NCI-H524 (cell line): ENCODE results near the gene SOX6.

Experiments used
- DNase-seq, 2 experiments: peaks; one replicate each; lab custom pipeline; 2025; lab: John Stamatoyannopoulos, UW

Gene SOX6

GRCh38 chr11:16318320-16318719 is 38.0 kb downstream of the SOX6 start:
- DNase-seq = no peak

DNA sequence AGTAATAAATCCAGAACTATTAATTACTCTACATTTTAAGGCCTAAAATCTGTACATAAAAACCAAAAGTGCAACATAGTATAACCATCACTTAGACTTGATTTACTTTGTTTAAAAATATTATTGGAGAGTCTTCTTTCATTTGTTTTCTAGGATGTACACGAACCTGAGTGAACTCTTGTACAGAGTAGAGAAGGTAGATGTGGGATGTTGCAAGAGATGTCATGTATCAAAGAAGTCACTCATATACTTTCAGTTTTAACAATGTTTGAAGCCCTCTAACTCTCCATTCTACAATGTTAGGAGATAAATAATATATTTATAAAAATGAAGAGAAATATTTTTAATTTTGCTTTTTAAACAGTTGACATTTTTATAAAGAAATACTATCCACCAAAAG is 38.6 kb downstream of the SOX6 start:
- no peak for DNase-seq

DNA sequence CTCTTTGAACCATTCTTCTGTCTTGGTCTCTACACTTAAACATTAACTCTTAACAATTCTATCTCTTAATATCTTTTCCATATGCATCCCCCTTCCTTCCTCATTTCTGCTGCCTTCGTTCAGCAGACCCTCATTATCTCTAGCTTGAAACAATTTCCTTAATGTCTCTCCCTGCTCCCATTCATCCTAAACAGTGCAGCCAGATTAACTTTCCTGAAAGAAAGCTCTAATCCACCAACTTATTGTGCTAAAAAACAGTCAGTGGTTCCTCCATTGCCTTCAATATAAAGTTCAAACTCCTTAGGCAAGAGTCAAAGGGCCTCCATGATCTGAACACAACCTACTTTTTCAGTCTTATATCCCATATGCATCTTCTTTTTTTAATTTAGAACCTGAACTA is 42.5 kb downstream of the SOX6 start:
- DNase-seq = no peak

GRCh38 chr11:16312233-16312765 is 44.0 kb downstream of the SOX6 start:
- peak; percentile 91 to 96 for DNase-seq

DNA sequence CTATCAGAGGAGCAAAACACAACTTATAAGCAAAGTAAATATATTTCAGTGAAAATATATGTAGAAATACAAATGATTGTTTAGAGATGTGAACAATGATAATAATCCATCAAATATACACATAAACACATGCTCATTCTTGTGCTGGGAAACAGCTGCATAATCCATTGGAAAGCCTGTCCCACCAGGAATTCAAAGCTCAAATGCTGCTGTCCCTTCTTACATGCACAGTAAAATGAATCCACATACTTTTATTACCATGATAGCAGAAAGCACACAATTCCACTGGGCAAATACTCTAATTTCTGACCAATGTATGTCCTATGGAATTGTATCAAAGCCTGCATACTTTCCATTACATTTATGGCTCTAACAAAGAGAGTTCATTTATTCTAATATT is 44.5 kb downstream of the SOX6 start:
- no peak for DNase-seq

- no peak for DNase-seq
Observed at GRCh38 chr11:16310943-16311342, 45.4 kb downstream of the SOX6 start.

DNA sequence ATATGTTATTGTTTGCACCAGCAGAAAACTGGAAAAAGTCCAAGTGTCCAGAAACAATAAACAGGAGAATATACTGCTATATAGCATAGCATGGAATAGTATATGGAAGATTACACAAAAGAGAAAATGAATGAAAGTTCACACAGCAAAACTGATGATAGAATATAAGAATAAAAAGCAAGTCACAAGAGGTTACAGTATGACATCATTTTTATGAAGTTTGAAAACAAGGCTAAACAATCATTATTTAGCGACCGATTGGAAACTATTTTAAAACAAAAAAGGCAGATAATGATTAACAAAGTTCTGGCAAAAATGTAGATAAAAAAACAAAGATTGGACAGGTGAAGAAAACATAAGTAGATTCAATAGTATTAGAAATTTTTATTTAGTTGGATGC is 47.1 kb downstream of the SOX6 start:
- no peak for DNase-seq

GRCh38 chr11:16301462-16301861 is 54.9 kb downstream of the SOX6 start:
- no peak for DNase-seq

DNA sequence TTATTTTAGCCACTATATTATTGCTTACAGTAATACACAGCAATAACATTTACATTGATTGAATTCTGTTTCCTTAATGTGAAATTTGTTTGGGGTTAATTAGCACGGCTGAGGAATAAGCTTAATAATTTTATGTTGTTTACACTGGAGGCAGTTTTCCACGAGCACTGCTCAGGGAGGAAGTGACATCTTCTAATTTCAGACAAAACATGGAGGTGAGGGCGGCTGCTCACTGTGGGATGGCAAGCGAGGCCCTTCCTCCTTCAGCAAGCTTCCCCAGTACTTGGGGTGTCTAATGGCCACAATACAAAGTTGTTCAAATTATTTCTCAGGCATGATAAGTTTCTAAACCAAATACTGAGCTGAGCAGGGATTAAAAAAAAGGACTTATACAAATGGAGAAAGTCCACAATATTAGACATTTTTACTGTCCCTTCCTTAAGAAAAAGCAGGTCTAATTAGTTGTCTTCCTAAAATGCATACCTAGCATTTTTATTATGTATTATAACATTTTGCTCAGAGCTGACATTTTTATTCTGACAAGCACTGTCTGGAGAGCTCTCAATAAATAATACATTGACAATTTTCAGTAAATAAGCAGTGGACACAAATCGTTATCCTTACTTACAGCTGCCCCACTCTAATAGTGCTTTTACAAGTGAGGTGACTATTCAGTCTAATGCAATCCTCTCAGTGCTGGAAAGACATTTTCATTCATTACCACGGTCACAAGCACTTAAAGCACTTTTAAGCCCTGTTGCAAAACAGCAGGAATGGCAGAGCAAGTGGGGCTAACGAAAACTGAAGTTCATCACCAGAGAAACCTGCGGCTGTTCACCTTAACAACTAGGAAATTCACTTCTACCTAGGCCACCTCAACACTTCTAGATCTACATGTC is 56.2 kb downstream of the SOX6 start:
- DNase-seq = peak in 1 of 2 experiments; percentile 13

- no peak for DNase-seq
Observed at GRCh38 chr11:16299390-16299789, 57.0 kb downstream of the SOX6 start.

GRCh38 chr11:16297332-16297731 is 59.0 kb downstream of the SOX6 start:
- DNase-seq = peak in 1 of 2 experiments; percentile 23

- DNase-seq = peak in 1 of 2 experiments; percentile 57
Observed at GRCh38 chr11:16296273-16296672, 60.1 kb downstream of the SOX6 start.

DNA sequence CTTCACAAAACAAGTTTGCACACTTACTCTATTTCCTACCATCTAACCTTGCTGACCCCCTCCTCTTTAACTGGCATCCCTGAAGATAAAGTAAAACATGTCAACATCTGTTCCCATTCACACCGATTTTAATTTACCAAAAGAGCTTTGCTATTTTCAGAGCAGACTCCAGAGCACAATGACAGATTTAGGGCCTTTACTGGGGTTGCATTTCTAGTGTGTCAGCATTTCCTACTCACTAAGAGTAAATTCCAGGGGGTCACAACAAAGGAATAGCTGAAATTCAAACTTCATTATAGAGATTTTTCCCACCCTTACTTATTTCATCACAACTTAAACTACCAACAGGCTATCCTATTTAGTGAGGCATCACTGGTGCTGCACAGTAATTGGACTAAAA is 60.8 kb downstream of the SOX6 start:
- peak in 1 of 2 experiments; percentile 4 for DNase-seq

- DNase-seq = peak in 1 of 2 experiments; percentile 17
Observed at GRCh38 chr11:16293204-16293681, 63.1 kb downstream of the SOX6 start.

DNA sequence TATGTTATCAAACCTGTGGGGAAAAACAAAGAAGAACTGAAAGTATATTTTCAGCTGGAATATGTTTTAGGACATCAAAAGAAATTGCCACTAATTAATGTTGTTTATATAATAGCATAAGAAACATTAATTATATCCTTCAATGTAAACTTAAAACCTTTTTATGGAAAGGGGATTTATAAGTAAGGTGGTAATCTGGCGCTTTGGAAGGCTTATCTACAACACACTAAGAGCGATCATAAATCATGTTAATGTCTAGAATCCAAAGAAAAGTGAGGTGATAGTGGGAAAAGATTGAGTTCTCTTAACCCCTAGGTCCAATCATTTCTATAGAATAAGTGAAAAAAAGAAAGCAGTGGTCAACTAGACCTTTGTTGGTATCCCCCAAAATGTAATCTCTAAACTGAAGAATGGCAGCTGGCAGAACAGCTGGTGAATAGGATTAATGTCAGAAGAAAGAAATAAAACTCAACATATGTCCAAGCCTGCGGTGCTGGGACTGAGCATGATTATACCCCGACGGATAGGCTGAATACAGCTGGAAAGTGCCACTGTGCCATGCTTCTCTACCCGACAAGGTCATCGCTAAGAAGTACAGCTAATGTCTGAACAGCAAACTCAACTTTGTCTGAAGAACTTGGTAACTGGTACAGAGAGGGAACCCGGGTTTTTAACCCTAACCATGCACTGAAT is 64.0 kb downstream of the SOX6 start:
- peak; percentile 92 to 95 for DNase-seq

DNA sequence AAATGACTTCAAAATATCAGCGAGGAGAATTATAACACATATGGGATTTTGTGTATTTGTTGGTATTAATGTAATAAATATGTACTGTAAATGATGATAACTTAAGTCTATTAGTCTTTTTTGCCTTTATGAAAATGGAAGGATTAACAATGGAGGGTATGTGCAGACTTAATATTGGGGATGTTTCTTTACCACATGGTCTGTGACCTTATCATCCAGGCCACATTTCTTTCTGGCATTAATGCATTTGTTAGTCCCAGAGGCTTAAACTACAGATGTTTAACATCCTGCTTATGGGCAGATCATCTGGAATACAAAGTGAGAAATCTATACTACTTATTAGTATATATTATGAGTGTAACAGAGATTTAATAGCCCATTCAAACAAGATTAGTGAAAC is 64.6 kb downstream of the SOX6 start:
- DNase-seq = peak; percentile 45 to 85

GRCh38 chr11:16289541-16289940 is 66.8 kb downstream of the SOX6 start:
- DNase-seq = no peak

GRCh38 chr11:16287630-16288280 is 68.6 kb downstream of the SOX6 start:
- no peak for DNase-seq

DNA sequence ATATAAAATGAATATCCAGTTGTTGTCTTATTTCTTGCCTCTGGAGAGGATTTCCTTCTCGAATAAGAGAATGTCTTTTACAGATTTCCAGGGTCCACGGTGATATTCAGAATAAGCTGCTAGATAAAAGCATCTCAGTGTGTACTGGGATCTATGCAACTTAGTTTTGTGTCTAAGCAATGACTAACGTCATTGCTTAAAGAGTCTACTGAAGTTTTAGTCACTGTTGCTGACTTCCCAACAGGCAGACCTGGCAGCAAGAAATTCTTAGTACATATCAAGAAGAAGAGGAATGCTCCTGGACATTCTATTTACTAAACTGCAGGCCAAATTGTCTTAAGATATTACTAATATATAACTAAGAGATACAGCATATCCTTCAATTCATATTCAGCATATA is 70.3 kb downstream of the SOX6 start:
- DNase-seq = no peak

GRCh38 chr11:16280256-16280682 is 76.1 kb downstream of the SOX6 start:
- peak; percentile 80 to 89 for DNase-seq

DNA sequence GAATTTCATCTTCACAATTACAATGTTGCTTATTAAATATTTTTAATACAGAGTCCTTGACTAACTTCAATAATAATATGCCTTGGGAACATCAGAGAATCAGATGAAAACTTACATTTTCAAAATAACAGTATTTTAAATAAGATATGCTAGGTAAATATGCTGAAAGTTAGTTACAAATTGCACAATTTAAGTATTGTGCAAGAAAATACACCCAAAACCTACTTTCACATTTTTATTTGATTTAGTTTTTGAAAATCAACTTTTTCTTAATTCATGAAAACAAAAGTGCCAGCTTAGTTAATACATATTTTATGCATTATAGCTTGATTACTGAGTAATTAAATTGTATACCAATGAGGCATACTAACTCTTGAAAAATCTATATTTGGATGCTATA is 76.8 kb downstream of the SOX6 start:
- no peak for DNase-seq

- DNase-seq = no peak
Observed at GRCh38 chr11:16278979-16279378, 77.4 kb downstream of the SOX6 start.
